Measurements from ENCODE around the gene TDO2.

Gene TDO2

GRCh38 chr4:155908187-155909139 lies 5.0 kb downstream of the TDO2 start:
- TF ChIP-seq, protein P1, sequence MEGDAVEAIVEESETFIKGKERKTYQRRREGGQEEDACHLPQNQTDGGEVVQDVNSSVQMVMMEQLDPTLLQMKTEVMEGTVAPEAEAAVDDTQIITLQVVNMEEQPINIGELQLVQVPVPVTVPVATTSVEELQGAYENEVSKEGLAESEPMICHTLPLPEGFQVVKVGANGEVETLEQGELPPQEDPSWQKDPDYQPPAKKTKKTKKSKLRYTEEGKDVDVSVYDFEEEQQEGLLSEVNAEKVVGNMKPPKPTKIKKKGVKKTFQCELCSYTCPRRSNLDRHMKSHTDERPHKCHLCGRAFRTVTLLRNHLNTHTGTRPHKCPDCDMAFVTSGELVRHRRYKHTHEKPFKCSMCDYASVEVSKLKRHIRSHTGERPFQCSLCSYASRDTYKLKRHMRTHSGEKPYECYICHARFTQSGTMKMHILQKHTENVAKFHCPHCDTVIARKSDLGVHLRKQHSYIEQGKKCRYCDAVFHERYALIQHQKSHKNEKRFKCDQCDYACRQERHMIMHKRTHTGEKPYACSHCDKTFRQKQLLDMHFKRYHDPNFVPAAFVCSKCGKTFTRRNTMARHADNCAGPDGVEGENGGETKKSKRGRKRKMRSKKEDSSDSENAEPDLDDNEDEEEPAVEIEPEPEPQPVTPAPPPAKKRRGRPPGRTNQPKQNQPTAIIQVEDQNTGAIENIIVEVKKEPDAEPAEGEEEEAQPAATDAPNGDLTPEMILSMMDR (IDR thresholded peaks at IDR 0.05) = no peak

GRCh38 chr4:155909615-155910226 lies 6.2 kb downstream of the TDO2 start:
- TF ChIP-seq, protein P1 (IDR thresholded peaks at IDR 0.05) = no peak

DNA sequence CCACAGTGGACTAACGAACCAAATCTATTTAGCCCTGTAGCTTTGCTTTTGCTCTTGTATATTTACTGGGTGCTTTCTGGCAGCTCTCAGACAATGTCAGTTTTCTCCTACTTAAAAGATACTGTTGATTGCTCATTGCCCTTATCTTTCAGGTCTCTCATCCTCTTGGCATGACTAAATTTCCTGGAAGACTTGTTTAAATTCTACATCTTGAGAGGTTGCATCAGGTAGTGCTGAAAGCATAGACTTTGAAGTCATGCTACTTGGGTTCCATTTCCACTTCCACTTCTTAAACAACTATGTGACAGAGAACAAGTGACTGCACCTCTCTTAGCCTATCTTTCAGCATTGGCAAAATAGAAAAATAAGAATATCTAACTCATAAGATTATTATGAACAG lies 8.4 kb downstream of the TDO2 start:
- TF ChIP-seq, protein P1 (IDR thresholded peaks at IDR 0.05) = no peak

- TF ChIP-seq, protein P1 (IDR thresholded peaks at IDR 0.05) = no peak
Observed at GRCh38 chr4:155914782-155915181, 11.3 kb downstream of the TDO2 start.

- TF ChIP-seq, protein P1 (IDR thresholded peaks at IDR 0.05) = no peak
Observed at GRCh38 chr4:155921597-155921996, 18.1 kb downstream of the TDO2 start.

GRCh38 chr4:155924637-155925036 lies 21.1 kb downstream of the TDO2 start:
- TF ChIP-seq, protein P1 (IDR thresholded peaks at IDR 0.05) = no peak

- TF ChIP-seq, protein P1 (IDR thresholded peaks at IDR 0.05) = no peak
Observed at GRCh38 chr4:155929833-155930232, 26.3 kb downstream of the TDO2 start.
